ENCODE results near the gene GRB10. TPM values are rescaled to one million over a fixed set of nuclear protein-coding genes. Genes with fewer than 3 reads are reported as not detected.

GRB10 gene
- polyA plus RNA-seq, 1 donor = 13.4 TPM

GRCh38 chr7:50721661-50722259 lies 60.9 kb downstream of the GRB10 start:
- no peak for DNase-seq (ENCODE audit: low read depth)

- DNase-seq (ENCODE audit: low read depth) = no peak
Measured at GRCh38 chr7:50721160-50721559, 61.5 kb downstream of the GRB10 start.

GRCh38 chr7:50720295-50720694 lies 62.4 kb downstream of the GRB10 start:
- no peak for DNase-seq (ENCODE audit: low read depth)

- no peak for DNase-seq (ENCODE audit: low read depth)
Measured at GRCh38 chr7:50718876-50719275, 63.8 kb downstream of the GRB10 start.

- no peak for DNase-seq (ENCODE audit: low read depth)
Measured at GRCh38 chr7:50718311-50718710, 64.4 kb downstream of the GRB10 start.

GRCh38 chr7:50717181-50717580 lies 65.5 kb downstream of the GRB10 start:
- DNase-seq (ENCODE audit: low read depth) = no peak

- DNase-seq (ENCODE audit: low read depth) = no peak
Measured at GRCh38 chr7:50714857-50715256, 67.8 kb downstream of the GRB10 start.

- DNase-seq (ENCODE audit: low read depth) = no peak
Measured at GRCh38 chr7:50713123-50713965, 69.4 kb downstream of the GRB10 start.

GRCh38 chr7:50712252-50713122 lies 70.2 kb downstream of the GRB10 start:
- DNase-seq (ENCODE audit: low read depth) = no peak

GRCh38 chr7:50711271-50712175 lies 71.2 kb downstream of the GRB10 start:
- no peak for DNase-seq (ENCODE audit: low read depth)

- DNase-seq (ENCODE audit: low read depth) = no peak
Measured at GRCh38 chr7:50710441-50711154, 72.1 kb downstream of the GRB10 start.

- no peak for DNase-seq (ENCODE audit: low read depth)
Measured at GRCh38 chr7:50709151-50709550, 73.5 kb downstream of the GRB10 start.

- DNase-seq (ENCODE audit: low read depth) = no peak
Measured at GRCh38 chr7:50707236-50708006, 75.3 kb downstream of the GRB10 start.

GRCh38 chr7:50706469-50706937 lies 76.2 kb downstream of the GRB10 start:
- no peak for DNase-seq (ENCODE audit: low read depth)

- no peak for DNase-seq (ENCODE audit: low read depth)
Measured at GRCh38 chr7:50704844-50705243, 77.9 kb downstream of the GRB10 start.

GRCh38 chr7:50703654-50704053 lies 79.0 kb downstream of the GRB10 start:
- no peak for DNase-seq (ENCODE audit: low read depth)

GRCh38 chr7:50699143-50699542 lies 83.6 kb downstream of the GRB10 start:
- no peak for DNase-seq (ENCODE audit: low read depth)

GRCh38 chr7:50697748-50698147 lies 84.9 kb downstream of the GRB10 start:
- no peak for DNase-seq (ENCODE audit: low read depth)

GRCh38 chr7:50696810-50697582 lies 85.7 kb downstream of the GRB10 start:
- no peak for DNase-seq (ENCODE audit: low read depth)

Measured in forelimb muscle (tissue), 1 donor.